SK-N-SH (cell line): ENCODE results near the gene DDA1.

Source experiments
- CTCF ChIP-seq: fragments of 200-600 bp; sonication (generic); IDR thresholded peaks from 2 replicates; pipeline ENCODE4 v1.6.1; 2017; ENCODE audit warnings: antibody characterized with exemption, mild to moderate bottlenecking, moderate library complexity
- FOXJ3 ChIP-seq: sonication (generic); formaldehyde crosslinking; IDR thresholded peaks from 2 replicates; pipeline ENCODE4 v1.5.1; 2020; ENCODE audit warnings: mild to moderate bottlenecking, missing genetic modification reagents
- NFIC ChIP-seq: IDR thresholded peaks from 2 replicates; pipeline ENCODE4 v1.4.0; 2012; ENCODE audit warnings: borderline replicate concordance
- PBX3 ChIP-seq: IDR thresholded peaks from 2 replicates; pipeline ENCODE4; 2012
- POLR2AphosphoS5 ChIP-seq: IDR thresholded peaks from 2 replicates; pipeline ENCODE4 v1.6.1; 2012; ENCODE audit warnings: low read depth, low read length
- REST ChIP-seq: IDR thresholded peaks from 2 replicates; pipeline ENCODE4 v1.6.1; 2012; ENCODE audit warnings: mild to moderate bottlenecking, low read depth, low read length, moderate library complexity
- TCF12 ChIP-seq: IDR thresholded peaks from 2 replicates; pipeline ENCODE4 v1.4.0; 2012
- USF2 ChIP-seq: fragments of 150-350 bp; IDR thresholded peaks from 2 replicates; pipeline ENCODE4 v1.6.1; 2017; ENCODE audit warnings: antibody characterized with exemption, low read length, low read depth, borderline replicate concordance

- TF ChIP-seq POLR2AphosphoS5 (no peak), NFIC (no peak), CTCF (no peak), PBX3 (no peak), USF2 (no peak), FOXJ3 (CRISPR knock-in tag) (no peak), REST (no peak), TCF12 (no peak)
Measured at GRCh38 chr19:17329366-17330261, 20.3 kb downstream of the DDA1 start.
